GM19468 (cell line): ENCODE data around the gene GLI3.
"Not testable (repeated sequence)": the region's sequence is repeated elsewhere in the genome, so short reads cannot be mapped to it uniquely, and the experiment has no call there.

ENCODE experiments used
- ATAC-seq: cut with Tn5 transposase; IDR thresholded peaks from one replicate; pipeline ENCODE4 v1.9.1; 2021; ENCODE audit warnings: mild to moderate bottlenecking, moderate library complexity, moderate number of reproducible peaks; ENCODE audit not compliant: unreplicated experiment; ENCODE audit errors: extremely low read depth

GLI3 gene

GRCh38 chr7:42214060-42214679, 22.8 kb downstream of the GLI3 start:
- ATAC-seq = no peak

DNA sequence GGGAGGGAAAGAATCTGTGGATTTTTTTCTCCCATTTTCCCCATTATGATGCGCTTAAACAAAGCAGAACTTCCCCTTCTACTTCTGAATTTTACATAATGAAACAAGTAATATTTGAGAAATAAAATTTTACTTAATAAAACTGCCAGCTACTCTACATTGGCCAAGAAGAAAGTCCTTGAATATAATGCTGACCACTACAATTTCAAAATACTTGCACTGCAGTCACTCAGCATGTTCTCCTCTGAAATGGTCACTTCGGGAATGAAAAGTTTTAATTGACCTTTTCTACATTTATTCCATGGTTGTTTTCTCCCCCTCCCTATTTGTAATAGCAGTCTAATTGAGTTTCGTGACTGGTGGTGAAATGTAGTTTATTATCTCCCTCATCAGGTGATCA, 23.9 kb downstream of the GLI3 start:
- no peak for ATAC-seq

- no peak for ATAC-seq
Observed at GRCh38 chr7:42212541-42213090, 24.4 kb downstream of the GLI3 start.

- no peak for ATAC-seq
Observed at GRCh38 chr7:42211938-42212337, 25.1 kb downstream of the GLI3 start.

GRCh38 chr7:42210779-42211178, 26.2 kb downstream of the GLI3 start:
- ATAC-seq = no peak

- no peak for ATAC-seq
Observed at GRCh38 chr7:42210333-42210732, 26.7 kb downstream of the GLI3 start.

DNA sequence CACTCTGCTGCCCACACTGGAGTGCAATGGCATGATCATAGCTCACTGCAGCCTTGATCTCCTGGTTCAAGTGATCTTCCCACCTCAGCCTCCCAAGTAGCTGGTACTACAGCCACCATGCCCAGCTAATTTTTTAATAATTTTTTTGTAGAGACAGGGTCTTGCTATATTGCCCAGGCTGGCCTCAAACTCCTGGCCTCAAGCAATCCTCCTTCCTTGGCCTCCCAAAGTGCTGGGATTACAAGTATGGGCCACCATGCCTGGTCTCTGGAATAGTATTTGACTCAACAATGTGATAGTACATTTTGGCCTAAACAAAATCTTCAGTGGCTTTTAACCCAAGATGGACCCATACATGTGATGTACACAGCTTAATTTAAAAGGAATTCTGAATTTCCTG, 27.9 kb downstream of the GLI3 start:
- ATAC-seq = not testable (repeated sequence)

DNA sequence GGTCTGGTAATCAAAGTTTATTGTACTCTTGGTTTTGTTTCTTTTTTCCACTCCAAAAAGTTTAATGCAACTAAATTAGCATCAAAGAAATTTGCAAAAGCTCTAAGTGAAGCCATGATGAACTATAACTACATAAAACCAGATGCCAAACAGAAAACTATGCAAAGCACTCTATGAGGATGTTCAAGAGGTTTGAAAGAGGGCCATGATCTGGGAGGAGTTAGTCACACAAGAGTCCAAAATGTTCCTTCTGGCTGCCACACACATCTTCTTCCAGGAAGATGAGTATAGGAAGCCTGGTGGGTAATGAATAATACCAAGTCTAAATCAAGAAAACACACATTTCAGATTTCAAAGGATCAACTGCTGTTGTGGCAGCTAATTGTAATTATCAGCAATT, 28.4 kb downstream of the GLI3 start:
- no peak for ATAC-seq

GRCh38 chr7:42207420-42207819, 29.6 kb downstream of the GLI3 start:
- ATAC-seq = no peak

GRCh38 chr7:42203336-42203735, 33.7 kb downstream of the GLI3 start:
- ATAC-seq = no peak

GRCh38 chr7:42202601-42203000, 34.4 kb downstream of the GLI3 start:
- no peak for ATAC-seq

GRCh38 chr7:42198974-42199668, 37.9 kb downstream of the GLI3 start:
- ATAC-seq = no peak

DNA sequence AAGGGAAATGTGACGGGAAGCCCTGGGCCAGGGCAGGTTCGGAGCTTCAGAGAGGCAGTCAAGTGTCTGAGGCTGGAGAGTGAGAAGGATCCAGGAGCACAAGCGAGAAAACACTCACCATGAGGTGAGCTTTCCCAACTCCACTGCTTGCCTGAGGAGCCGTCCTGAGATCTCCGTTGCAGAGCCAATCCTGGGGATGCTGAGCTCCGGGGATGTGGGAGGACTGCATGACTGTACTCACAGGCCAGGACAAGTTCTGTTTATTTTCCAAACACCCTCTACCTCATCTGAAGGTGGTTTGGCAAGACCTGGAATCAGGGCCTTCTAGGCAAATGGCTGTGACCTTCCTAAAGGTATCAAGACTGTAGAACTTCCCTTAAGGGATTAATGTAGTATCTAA, 38.7 kb downstream of the GLI3 start:
- no peak for ATAC-seq

DNA sequence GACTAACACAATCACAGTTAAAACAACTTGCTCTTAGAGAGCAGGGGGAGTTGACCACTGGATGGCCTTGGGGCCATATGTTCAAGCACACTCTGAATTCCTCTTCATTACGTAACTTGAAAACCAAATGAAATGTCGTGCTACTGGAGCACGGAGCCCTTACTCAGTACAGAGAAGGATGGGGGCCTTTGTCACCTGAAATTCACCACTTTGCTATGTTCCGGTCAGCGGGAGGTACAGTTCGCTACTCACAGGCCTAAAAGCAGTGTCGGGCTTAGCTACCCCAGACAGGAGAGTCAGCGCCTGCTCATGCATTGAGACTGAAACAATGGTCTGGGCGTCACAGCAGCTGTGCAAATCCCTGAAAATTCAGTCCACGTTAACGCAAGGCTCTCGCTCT, 39.6 kb downstream of the GLI3 start:
- ATAC-seq = no peak

DNA sequence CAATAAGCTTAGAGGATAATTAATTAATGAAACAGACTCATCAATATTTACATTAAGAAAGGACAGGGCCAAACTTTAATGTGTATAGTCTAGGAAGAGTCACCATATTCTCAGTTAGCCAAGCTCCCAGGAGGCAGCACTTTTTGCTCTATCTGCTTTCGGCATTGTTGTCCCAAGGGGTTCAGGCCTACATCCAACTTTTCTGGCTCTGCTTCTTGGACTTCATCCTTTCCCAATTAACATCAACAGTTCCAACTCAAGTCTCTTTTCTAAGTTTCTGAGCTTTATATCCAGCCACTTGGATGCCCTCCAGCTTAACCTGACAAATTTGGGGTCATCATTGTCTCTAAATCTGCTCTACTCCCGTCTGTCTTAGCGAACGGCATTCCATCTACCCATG, 42.8 kb downstream of the GLI3 start:
- ATAC-seq = no peak

GRCh38 chr7:42193471-42194129, 43.4 kb downstream of the GLI3 start:
- ATAC-seq = no peak

- ATAC-seq = no peak
Observed at GRCh38 chr7:42192851-42193461, 44.1 kb downstream of the GLI3 start.

DNA sequence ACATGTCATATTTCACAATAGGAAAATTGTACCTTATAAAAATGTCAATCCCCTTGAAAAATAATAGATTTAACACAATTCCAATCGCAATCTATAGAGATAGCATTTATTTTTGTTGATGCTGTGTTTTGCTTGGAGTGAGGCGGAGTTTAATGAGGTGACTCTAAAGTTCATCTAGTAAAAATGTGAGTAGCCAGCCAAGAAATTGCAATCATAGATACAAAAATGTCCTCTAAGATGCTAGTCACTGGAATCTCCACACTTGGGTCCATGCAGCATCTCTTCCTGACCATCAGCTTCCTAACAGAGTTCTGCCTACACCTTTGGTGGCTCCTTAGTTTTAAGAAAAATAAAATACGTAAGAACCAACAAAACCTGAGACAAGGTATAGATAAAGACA, 44.9 kb downstream of the GLI3 start:
- ATAC-seq = no peak

- ATAC-seq = no peak
Observed at GRCh38 chr7:42189535-42189934, 47.5 kb downstream of the GLI3 start.

GRCh38 chr7:42186151-42186550, 50.9 kb downstream of the GLI3 start:
- ATAC-seq = no peak

- ATAC-seq = no peak
Observed at GRCh38 chr7:42185726-42186125, 51.3 kb downstream of the GLI3 start.
